ENCODE data around the gene CAAP1. TPM values are rescaled to one million over a fixed set of nuclear protein-coding genes. Genes with fewer than 3 reads are reported as not detected.
A peak's percentile ranks its signal among the peaks of the same experiment; 100 is the strongest.

The CAAP1 gene
- total RNA-seq, 2 donors from 2014 or later: 19.0 to 20.4 TPM

- no peak for TF ChIP-seq CTCF (IDR thresholded peaks at IDR 0.05)
- Histone ChIP-seq H3K27ac (no peak overlapping the region), H3K4me1 (ENCODE audit: control insufficient read depth in 1 of 2, low read depth in 2 of 2) (no peaks in the 10 kb centered on the region), H3K9me3 (no peaks in the 10 kb centered on the region), H3K36me3 (peaks cover 9% of the 10 kb centered on the region), H3K27me3 (replicated peaks; ENCODE audit: insufficient read depth) (no peaks in the 10 kb centered on the region), H3K4me3 (no peak overlapping the region)
- ATAC-seq (ENCODE audit: insufficient number of reproducible peaks, low FRiP score, low read depth) (no peak), DNase-seq (ENCODE audit: low spot score) (no peak)
These were observed 11.5 kb upstream of the CAAP1 start for GRCh38 chr9:26904070-26904469.

- H3K4me3 ChIP-seq: peak overlapping the region; percentile 93
- H3K9me3 ChIP-seq: no peaks in the 10 kb centered on the region
- DNase-seq (ENCODE audit: low spot score) (no peak), ATAC-seq (ENCODE audit: insufficient number of reproducible peaks, low FRiP score, low read depth) (no peak)
- H3K36me3 ChIP-seq: no peaks in the 10 kb centered on the region
- H3K4me1 ChIP-seq (ENCODE audit: control insufficient read depth in 1 of 2, low read depth in 2 of 2): peaks cover 16 to 22% of the 10 kb centered on the region in 2 donors
- H3K27me3 ChIP-seq (replicated peaks; ENCODE audit: insufficient read depth): no peaks in the 10 kb centered on the region
- peak overlapping the region; percentile 93 to 98 for H3K27ac ChIP-seq
- no peak for TF ChIP-seq CTCF (IDR thresholded peaks at IDR 0.05)
These were observed 551 bp upstream of the CAAP1 start for GRCh38 chr9:26893030-26893676.

- H3K27ac ChIP-seq: peak overlapping the region; percentile 93 to 98
These were observed 876 bp downstream of the CAAP1 start for GRCh38 chr9:26891726-26892125.

GRCh38 chr9:26888271-26888670, 4.3 kb downstream of the CAAP1 start:
- Histone ChIP-seq H3K4me3 (no peak overlapping the region), H3K36me3 (no peaks in the 10 kb centered on the region)

More at GRCh38 chr9:26891726-26892125, 876 bp downstream of the CAAP1 start:
- TF ChIP-seq CTCF (IDR thresholded peaks at IDR 0.05): no peak
- H3K36me3 ChIP-seq: no peaks in the 10 kb centered on the region
- DNase-seq (ENCODE audit: low spot score) (no peak), ATAC-seq (ENCODE audit: insufficient number of reproducible peaks, low FRiP score, low read depth) (peak; percentile 30)
- peak overlapping the region; percentile 93 for H3K4me3 ChIP-seq
- no peaks in the 10 kb centered on the region for H3K27me3 ChIP-seq (replicated peaks; ENCODE audit: insufficient read depth)
- H3K4me1 ChIP-seq (ENCODE audit: control insufficient read depth in 1 of 2, low read depth in 2 of 2): peaks cover 16 to 22% of the 10 kb centered on the region in 2 donors
- H3K9me3 ChIP-seq: no peaks in the 10 kb centered on the region

GRCh38 chr9:26882154-26882553, 10.4 kb downstream of the CAAP1 start:
- TF ChIP-seq CTCF (IDR thresholded peaks at IDR 0.05): no peak
- H3K36me3 ChIP-seq: peaks cover 7% of the 10 kb centered on the region
- no peak overlapping the region for H3K27ac ChIP-seq
- no peaks in the 10 kb centered on the region for H3K9me3 ChIP-seq
- H3K4me1 ChIP-seq (ENCODE audit: control insufficient read depth in 1 of 2, low read depth in 2 of 2): no peaks in the 10 kb centered on the region
- H3K4me3 ChIP-seq: no peak overlapping the region
- DNase-seq (ENCODE audit: low spot score) (no peak), ATAC-seq (ENCODE audit: insufficient number of reproducible peaks, low FRiP score, low read depth) (no peak)
- no peaks in the 10 kb centered on the region for H3K27me3 ChIP-seq (replicated peaks; ENCODE audit: insufficient read depth)

More at GRCh38 chr9:26888271-26888670, 4.3 kb downstream of the CAAP1 start:
- H3K27ac ChIP-seq: no peak overlapping the region
- H3K27me3 ChIP-seq (replicated peaks; ENCODE audit: insufficient read depth): no peaks in the 10 kb centered on the region
- H3K9me3 ChIP-seq: no peaks in the 10 kb centered on the region
- ATAC-seq (ENCODE audit: insufficient number of reproducible peaks, low FRiP score, low read depth) (no peak), DNase-seq (ENCODE audit: low spot score) (no peak)
- peaks cover 16 to 21% of the 10 kb centered on the region in 2 donors for H3K4me1 ChIP-seq (ENCODE audit: control insufficient read depth in 1 of 2, low read depth in 2 of 2)
- no peak for TF ChIP-seq CTCF (IDR thresholded peaks at IDR 0.05)
